Measurements from ENCODE around the gene SMPDL3B. TPM values are rescaled to one million over a fixed set of nuclear protein-coding genes. Genes with fewer than 3 reads are reported as not detected.
A peak's percentile ranks its signal among the peaks of the same experiment; 100 is the strongest.

The SMPDL3B gene, protein sequence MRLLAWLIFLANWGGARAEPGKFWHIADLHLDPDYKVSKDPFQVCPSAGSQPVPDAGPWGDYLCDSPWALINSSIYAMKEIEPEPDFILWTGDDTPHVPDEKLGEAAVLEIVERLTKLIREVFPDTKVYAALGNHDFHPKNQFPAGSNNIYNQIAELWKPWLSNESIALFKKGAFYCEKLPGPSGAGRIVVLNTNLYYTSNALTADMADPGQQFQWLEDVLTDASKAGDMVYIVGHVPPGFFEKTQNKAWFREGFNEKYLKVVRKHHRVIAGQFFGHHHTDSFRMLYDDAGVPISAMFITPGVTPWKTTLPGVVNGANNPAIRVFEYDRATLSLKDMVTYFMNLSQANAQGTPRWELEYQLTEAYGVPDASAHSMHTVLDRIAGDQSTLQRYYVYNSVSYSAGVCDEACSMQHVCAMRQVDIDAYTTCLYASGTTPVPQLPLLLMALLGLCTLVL
- total RNA-seq = under 1 TPM; 0.64 to 0.99 TPM

DNA sequence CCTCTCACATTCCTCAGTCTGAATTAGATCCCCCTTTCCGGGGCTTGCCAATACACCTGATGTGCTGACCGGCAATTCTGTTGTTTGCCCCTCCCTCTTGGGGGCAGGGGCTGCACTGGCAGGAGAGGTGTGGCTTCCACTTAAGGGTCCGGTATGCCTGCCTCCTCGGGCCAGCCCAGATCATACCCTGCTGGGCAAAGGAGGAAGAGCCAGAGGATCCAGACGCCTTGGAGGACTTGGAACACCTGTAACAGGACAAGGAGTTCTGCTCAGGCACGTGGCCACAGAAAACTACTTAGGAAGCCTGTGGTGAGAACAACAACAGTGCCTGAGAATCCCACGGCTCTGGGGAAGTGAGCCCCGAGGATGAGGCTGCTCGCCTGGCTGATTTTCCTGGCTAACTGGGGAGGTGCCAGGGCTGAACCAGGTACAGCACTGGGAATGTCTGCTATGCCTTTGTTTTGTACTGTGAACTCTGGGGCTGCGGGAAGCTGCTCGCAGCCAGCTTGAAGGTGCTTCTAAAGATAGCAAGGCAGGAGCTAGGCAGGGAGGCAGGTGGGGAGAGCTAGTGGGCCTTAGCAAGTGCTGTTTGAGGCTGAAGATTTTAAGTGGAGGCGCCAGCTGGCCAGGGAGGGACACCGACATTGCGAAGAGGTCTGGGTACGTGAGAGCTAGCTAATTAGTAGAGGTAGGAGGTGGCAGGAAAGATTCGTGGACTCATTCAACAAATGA, at the start of gene SMPDL3B:
SMPDL3B (plus strand) TSS at position 183 of the 732 bp plus-strand sequence; CDS start at position 367, 184 bp downstream.
- ATAC-seq (ENCODE audit: low read depth) (no peak), DNase-seq (no peak)
- Mint-ChIP-seq H3K9me3 (no peaks in the 10 kb centered on the region), H3K27ac (peak within 1 kb of the TSS; percentile 25), H3K36me3 (peaks cover 3% of the 10 kb centered on the region), H3K27me3 (peaks cover 15% of the 10 kb centered on the region), H3K4me1 (peaks cover 40% of the 10 kb centered on the region), H3K4me3 (peak within 1 kb of the TSS; percentile 59)
- POLR2A ChIA-PET = interaction anchor here (0.7 kb wide), 1 partner anchor 27 kb away, joined by 3 read pairs; no protein-coding TSS in a partner anchor

DNA sequence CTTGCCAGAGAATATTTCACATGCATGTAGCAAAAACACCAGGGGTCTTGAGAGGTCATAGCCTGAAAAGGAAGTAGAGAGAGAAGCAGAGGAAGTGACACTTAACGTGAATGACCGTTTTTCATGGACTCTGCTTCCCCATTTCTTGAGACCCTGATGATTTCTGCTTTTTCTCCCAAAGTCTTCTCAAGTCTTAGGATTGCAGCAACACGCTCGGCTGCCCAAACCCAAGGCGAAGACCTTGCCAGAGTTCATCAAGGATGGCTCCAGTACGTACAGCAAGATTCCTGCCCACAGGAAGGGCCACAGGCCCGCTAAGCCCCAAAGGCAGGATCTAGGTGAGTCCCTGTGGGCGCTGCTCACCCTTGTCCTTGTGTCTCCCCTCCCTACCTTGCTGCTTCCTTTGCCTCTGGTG, 49.7 kb upstream of the SMPDL3B start:
- Mint-ChIP-seq H3K36me3 (peaks cover 45% of the 10 kb centered on the region), H3K4me3 (no peak overlapping the region), H3K4me1 (peaks cover 44% of the 10 kb centered on the region), H3K27me3 (no peaks in the 10 kb centered on the region), H3K27ac (no peak overlapping the region), H3K9me3 (no peaks in the 10 kb centered on the region)
- ATAC-seq (ENCODE audit: low read depth) (no peak), DNase-seq (no peak)
- POLR2A ChIA-PET = no interaction called here

DNA sequence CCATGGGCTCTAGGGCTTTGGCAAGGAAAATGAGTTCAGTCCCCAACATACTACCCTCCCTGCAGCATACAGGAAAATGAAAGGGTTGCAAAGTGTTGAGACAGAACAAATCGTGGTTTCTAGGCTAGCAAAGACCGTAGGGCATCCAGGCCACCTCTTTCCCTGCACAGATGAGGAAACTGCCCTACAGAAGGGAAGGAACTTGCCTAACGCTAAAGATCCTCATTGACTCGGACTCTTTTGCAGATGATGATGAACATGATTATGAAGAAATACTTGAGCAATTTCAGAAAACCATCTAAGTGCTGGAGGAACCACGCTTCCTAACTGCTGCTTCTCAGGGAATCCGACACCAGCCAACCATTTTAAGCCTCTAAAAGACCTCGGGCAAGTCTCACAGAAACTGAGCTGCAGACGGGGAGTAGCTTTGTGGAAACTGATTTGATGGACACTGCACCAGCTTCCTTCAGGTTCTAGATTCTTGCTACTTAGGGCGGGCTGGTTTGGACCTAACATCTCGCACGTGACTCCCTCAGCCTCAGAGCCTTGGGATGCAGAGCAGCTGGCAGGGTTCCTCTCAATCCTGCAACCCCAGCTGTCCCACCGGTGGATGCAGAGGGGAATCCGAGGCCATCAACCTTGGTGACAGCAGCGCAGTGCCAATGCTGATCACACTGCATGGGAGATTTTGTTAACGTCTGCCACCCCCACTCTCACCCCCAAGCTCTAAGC, 49.0 kb upstream of the SMPDL3B start:
- H3K27ac Mint-ChIP-seq = peak overlapping the region; percentile 40
- H3K27me3 Mint-ChIP-seq = no peaks in the 10 kb centered on the region
- H3K4me3 Mint-ChIP-seq = peak overlapping the region; percentile 75
- ATAC-seq (ENCODE audit: low read depth) (no peak), DNase-seq (no peak)
- H3K36me3 Mint-ChIP-seq = peaks cover 48% of the 10 kb centered on the region
- POLR2A ChIA-PET = interaction anchor here (0.7 to 2.5 kb wide), 5 partner anchors 8 to 160 kb away, joined by 3 to 13 read pairs (median 3); partner anchors contain the start of gene FAM76A
- H3K9me3 Mint-ChIP-seq = no peaks in the 10 kb centered on the region
- peaks cover 48% of the 10 kb centered on the region for H3K4me1 Mint-ChIP-seq

DNA sequence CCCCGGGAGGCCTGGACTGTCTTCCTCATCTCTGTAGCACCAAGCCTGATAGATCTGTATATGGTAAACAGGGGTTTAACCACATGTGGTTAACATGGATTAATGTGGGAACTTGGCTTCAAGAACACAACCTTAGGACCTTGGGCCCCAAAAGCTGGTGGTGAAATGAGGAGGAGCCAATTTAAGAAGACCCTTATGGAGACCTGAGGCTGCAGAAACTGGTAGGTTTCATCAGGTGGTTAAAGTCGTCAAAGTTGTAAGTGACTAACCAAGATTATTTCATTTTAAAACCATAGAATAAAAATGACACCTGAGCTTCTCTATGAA, 48.5 kb upstream of the SMPDL3B start:
- H3K4me3 Mint-ChIP-seq = peak overlapping the region; percentile 75
- POLR2A ChIA-PET = interaction anchor here (0.7 to 2.5 kb wide), 6 partner anchors 9 to 161 kb away, joined by 3 to 13 read pairs (median 3); partner anchors contain the start of genes FAM76A and STX12
- no peaks in the 10 kb centered on the region for H3K27me3 Mint-ChIP-seq
- ATAC-seq (ENCODE audit: low read depth) (no peak), DNase-seq (no peak)
- H3K9me3 Mint-ChIP-seq = no peaks in the 10 kb centered on the region
- peak overlapping the region; percentile 90 for H3K27ac Mint-ChIP-seq
- H3K4me1 Mint-ChIP-seq = peaks cover 53% of the 10 kb centered on the region
- H3K36me3 Mint-ChIP-seq = peaks cover 51% of the 10 kb centered on the region

DNA sequence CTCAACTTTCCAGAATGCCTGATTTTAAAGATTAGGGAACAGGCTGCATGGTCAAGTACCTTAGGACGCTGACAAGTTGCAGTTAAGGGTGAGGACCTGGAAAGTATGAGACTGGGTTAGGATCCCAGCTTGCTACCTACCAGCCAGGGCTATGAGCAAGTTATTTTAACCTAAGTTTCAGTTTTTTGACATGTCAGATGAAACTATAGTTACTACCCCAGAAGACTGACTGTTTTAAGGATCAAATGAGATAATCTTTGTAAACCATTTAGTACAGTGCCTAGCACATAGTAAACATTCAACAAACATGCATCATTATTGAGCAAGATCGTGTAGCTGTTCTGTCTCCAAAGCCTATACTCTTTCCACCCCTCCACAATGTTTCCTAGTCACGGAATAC, 48.1 kb upstream of the SMPDL3B start:
- Mint-ChIP-seq H3K9me3 (no peaks in the 10 kb centered on the region), H3K4me3 (peak overlapping the region; percentile 75), H3K4me1 (peaks cover 58% of the 10 kb centered on the region), H3K27ac (peak overlapping the region; percentile 90), H3K36me3 (peaks cover 54% of the 10 kb centered on the region), H3K27me3 (no peaks in the 10 kb centered on the region)
- POLR2A ChIA-PET = interaction anchor here (0.7 to 2.5 kb wide), 7 partner anchors 9 to 161 kb away, joined by 3 to 13 read pairs (median 3); partner anchors contain the start of genes FAM76A and STX12
- ATAC-seq (ENCODE audit: low read depth) (peak; percentile 15), DNase-seq (no peak)

DNA sequence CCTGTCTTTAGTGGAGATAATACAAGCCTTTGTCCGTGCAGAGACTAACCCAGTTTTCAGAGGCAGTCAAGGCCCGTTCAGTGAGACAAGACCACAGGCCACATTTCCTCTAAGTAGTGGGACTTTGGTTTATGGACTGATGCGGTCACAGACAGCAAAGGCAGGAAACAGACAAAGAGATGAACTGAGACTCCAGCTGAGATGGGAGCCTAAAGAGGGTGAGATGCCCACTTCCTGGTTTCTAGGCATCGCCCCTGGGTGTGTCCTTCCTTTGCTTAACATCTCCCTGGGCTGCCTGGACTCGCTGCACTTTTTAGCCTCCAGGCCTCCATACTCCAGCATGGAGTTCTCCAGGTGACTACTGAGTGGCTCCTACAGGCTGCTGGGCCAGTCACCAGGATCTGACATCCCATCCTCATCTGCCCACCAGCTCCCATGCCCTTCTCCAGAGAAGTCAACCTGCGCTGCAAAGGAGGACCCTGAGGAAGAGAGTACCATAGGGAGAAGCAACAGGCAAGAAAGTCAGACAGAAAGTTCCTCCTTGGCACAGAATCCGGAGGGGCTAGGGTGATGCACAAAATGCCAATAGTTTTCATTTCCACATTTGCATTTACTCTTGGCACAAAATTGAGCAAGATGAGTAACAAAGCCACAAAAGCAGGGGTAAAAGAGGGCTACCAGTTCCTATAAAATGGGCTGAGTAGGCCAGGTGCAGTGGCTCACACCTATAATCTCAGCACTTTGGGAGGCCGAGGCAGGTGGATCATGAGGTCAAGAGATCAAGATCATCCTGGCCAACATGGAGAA, 47.4 kb upstream of the SMPDL3B start:
- POLR2A ChIA-PET = interaction anchor here (1.2 to 2.5 kb wide), 2 partner anchors 14 to 18 kb away, joined by 4 to 13 read pairs; no protein-coding TSS in a partner anchor
- ATAC-seq (ENCODE audit: low read depth) = peak; percentile 85
- DNase-seq = peak; percentile 48
- Mint-ChIP-seq H3K36me3 (peaks cover 56% of the 10 kb centered on the region), H3K4me3 (peak overlapping the region; percentile 75), H3K4me1 (peaks cover 64% of the 10 kb centered on the region), H3K27ac (peak overlapping the region; percentile 90), H3K27me3 (no peaks in the 10 kb centered on the region), H3K9me3 (no peaks in the 10 kb centered on the region)

DNA sequence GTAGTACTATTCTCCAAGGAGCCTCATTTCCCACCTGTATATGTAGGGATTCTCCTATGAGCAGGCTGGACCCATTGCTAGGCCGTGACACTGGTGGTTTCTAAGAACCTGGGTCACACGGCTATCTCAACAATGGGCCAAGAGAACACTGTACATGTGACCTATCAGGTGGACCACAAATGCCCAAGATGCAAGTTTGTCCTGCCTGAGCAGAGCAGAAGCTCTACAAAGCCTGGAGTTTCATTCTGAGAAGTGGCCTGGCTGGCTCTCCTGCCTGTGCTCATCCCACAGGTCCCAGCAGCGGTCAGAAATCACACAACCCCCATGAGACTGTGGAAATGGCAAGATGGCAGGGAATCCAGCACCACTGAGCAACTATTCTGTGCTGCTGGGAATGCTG, 45.3 kb upstream of the SMPDL3B start:
- H3K27me3 Mint-ChIP-seq = no peaks in the 10 kb centered on the region
- DNase-seq = no peak
- peak overlapping the region; percentile 12 for H3K27ac Mint-ChIP-seq
- peaks cover 48% of the 10 kb centered on the region for H3K36me3 Mint-ChIP-seq
- POLR2A ChIA-PET = no interaction called here
- H3K4me3 Mint-ChIP-seq = no peak overlapping the region
- peaks cover 65% of the 10 kb centered on the region for H3K4me1 Mint-ChIP-seq
- no peak for ATAC-seq (ENCODE audit: low read depth)
- no peaks in the 10 kb centered on the region for H3K9me3 Mint-ChIP-seq

DNA sequence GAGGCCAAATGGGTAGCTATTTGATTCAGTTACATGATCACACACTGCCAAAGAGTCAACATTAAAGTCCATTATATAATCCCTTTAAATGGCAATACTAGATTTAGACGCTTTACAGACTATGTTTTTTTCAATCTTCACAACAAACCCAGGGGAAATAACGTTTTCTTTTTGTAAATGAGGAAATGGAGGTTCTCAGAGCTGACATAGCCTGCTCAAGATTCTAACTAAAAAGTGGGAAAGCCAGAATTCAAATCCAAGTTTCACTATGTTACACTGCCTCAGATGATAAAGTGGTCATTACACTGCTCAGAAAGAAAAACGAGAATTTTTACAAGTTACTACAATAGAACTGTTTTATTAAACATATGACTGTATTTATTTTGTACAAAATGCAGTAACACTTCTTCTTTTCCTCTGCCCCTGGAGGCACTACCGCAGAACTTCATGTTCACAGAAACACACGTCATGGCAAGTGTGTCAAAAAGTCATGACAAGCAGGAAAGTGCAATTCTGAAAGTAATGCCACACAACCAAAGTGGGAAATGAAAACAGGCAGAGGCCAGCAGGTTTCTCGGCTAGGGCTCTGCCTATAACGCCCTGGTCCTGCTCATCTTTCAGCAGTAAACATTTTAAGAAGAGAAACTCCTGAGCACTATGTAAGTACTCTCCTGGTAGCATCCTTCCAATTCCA, 43.5 kb upstream of the SMPDL3B start:
- Mint-ChIP-seq H3K27me3 (no peaks in the 10 kb centered on the region), H3K4me1 (peaks cover 50% of the 10 kb centered on the region), H3K27ac (peak overlapping the region; percentile 87), H3K4me3 (peak overlapping the region; percentile 17), H3K36me3 (peaks cover 40% of the 10 kb centered on the region), H3K9me3 (no peaks in the 10 kb centered on the region)
- POLR2A ChIA-PET = no interaction called here
- no peak for DNase-seq
- ATAC-seq (ENCODE audit: low read depth) = peak; percentile 15

DNA sequence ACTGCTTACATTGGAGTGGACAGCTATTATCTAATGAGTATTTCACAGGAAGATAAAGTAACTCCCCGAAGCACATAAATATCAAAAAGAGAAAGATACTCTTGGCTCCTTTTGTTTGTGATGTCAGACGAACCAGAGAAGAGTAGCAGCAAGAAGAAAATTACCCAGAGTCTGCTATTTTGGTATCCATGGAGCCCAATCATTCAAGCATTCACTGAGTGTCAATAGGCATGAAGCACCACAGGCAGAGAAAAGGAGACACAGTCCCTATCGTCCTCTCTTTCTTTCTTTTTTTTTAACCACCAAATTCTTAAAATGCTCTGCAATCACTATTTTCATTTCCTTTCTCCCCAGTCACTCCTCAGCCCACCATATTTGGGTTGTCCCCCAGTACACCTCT, 40.3 kb upstream of the SMPDL3B start:
- H3K27ac Mint-ChIP-seq = no peak overlapping the region
- no peak overlapping the region for H3K4me3 Mint-ChIP-seq
- ATAC-seq (ENCODE audit: low read depth) = no peak
- H3K36me3 Mint-ChIP-seq = peaks cover 28% of the 10 kb centered on the region
- H3K27me3 Mint-ChIP-seq = no peaks in the 10 kb centered on the region
- peaks cover 26% of the 10 kb centered on the region for H3K4me1 Mint-ChIP-seq
- POLR2A ChIA-PET = interaction anchor here (1.1 kb wide), 1 partner anchor 14 kb away, joined by 3 read pairs; no protein-coding TSS in a partner anchor
- no peak for DNase-seq
- no peaks in the 10 kb centered on the region for H3K9me3 Mint-ChIP-seq

DNA sequence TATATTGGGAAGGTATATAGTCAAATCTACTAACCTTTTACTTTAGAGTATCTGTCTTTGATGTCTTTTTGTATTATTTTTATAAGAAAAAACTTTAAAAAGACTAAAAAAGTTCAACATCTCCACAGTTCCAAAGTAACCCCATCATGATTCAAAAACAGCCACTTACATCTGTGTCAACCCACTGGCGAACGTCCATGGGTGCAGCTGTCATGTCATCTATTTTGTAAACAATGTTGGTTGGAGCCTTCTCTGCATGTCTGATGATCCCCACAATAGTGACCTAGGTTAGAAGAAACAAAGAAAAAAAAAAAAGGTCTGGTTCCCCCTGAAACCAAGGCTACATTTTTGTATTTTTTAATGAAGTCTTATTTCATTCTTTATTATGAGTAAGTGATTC, 28.0 kb upstream of the SMPDL3B start:
- Mint-ChIP-seq H3K4me3 (no peak overlapping the region), H3K36me3 (peaks cover 10% of the 10 kb centered on the region), H3K27me3 (no peaks in the 10 kb centered on the region), H3K4me1 (peaks cover 9% of the 10 kb centered on the region), H3K9me3 (no peaks in the 10 kb centered on the region), H3K27ac (no peak overlapping the region)
- no peak for DNase-seq
- no peak for ATAC-seq (ENCODE audit: low read depth)
- POLR2A ChIA-PET = interaction anchor here (0.7 kb wide), 1 partner anchor 146 kb away, joined by 3 read pairs; no protein-coding TSS in a partner anchor

DNA sequence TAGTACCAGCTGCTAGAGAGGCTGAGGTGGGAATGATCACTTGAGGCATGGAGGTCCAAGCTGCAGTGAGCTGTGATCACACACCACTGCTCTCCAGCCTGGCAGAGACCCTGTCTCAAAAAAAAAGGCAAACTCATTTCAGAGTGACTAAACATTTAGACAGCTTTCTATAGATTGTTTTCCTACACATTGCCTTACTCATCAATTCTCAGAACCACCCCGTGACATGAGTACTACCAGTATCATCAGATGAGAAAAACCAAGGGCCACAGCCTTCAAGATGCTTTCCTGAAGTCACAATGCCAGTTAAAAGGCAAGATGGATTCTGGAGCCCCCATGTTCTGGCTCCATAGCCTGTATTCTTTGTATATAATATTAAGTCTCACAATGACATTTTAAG, 22.4 kb upstream of the SMPDL3B start:
- H3K27me3 Mint-ChIP-seq = peaks cover 3% of the 10 kb centered on the region
- peak overlapping the region; percentile 27 for H3K4me3 Mint-ChIP-seq
- DNase-seq (no peak), ATAC-seq (ENCODE audit: low read depth) (no peak)
- peaks cover 2% of the 10 kb centered on the region for H3K9me3 Mint-ChIP-seq
- POLR2A ChIA-PET = no interaction called here
- H3K27ac Mint-ChIP-seq = peak overlapping the region; percentile 16
- H3K36me3 Mint-ChIP-seq = peaks cover 12% of the 10 kb centered on the region
- H3K4me1 Mint-ChIP-seq = peaks cover 22% of the 10 kb centered on the region

DNA sequence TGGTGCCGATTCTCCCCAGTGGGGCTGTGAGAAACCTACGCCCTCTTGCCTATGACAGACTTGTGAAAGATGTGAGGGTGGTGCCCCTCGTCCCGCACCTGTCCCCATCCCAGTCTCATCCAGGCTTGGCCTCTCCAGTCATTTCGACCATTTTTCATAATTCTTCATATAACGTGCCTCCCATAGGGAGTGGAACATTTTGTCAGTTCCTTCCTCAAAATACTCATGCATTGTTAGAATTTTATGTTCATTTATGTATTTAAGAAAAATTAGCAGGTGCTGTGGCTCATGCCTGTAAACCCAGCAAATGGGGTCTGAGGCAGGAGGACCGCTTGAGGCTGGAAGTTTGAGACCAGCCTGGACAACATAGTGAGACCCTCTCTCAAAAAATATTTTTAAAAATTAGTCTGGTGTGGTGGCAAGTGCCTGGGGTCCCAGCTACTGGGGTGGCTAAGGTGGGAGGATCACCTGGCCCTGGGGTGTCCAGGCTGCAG, 19.7 kb upstream of the SMPDL3B start:
- ATAC-seq (ENCODE audit: low read depth) (no peak), DNase-seq (no peak)
- Mint-ChIP-seq H3K27me3 (peaks cover 15% of the 10 kb centered on the region), H3K36me3 (peaks cover 10% of the 10 kb centered on the region), H3K27ac (peak overlapping the region; percentile 96), H3K9me3 (peaks cover 2% of the 10 kb centered on the region), H3K4me3 (peak overlapping the region; percentile 95), H3K4me1 (peaks cover 18% of the 10 kb centered on the region)
- POLR2A ChIA-PET = no interaction called here

Measured in activated naive CD8-positive, alpha-beta T cell treated with anti-CD3 and anti-CD28 coated beads, Interleukin-2, amount 10 ng/mL, durations not matched to agents 7 days and 5 days (primary cell).